Endothelial cell (in vitro differentiated cells): ENCODE measurements around the gene TMEM52. TPM values are rescaled to one million over a fixed set of nuclear protein-coding genes. Genes with fewer than 3 reads are reported as not detected.

Experiments used
- DNase-seq: peaks from one replicate; pipeline ENCODE4 v3.0.0; 2021; ENCODE audit warnings: low spot score
- H3K27ac Mint-ChIP-seq: one replicate; pipeline ENCODE4 v1.8.0; 2021; ENCODE audit warnings: mixed read lengths, inconsistent platforms; ENCODE audit not compliant: unreplicated experiment
- H3K27me3 Mint-ChIP-seq: one replicate; pipeline ENCODE4 v1.8.0; 2021; ENCODE audit warnings: mild to moderate bottlenecking, moderate library complexity, mixed read lengths, inconsistent platforms; ENCODE audit not compliant: unreplicated experiment
- H3K36me3 Mint-ChIP-seq: one replicate; pipeline ENCODE4 v1.8.0; 2021; ENCODE audit warnings: mild to moderate bottlenecking, low read depth, mixed read lengths, inconsistent platforms; ENCODE audit not compliant: unreplicated experiment
- H3K4me1 Mint-ChIP-seq: one replicate; pipeline ENCODE4 v1.8.0; 2021; ENCODE audit warnings: mild to moderate bottlenecking, mixed read lengths, inconsistent platforms; ENCODE audit not compliant: unreplicated experiment
- H3K4me3 Mint-ChIP-seq: one replicate; pipeline ENCODE4 v1.8.0; 2021; ENCODE audit warnings: mild to moderate bottlenecking, mixed read lengths, inconsistent platforms; ENCODE audit not compliant: unreplicated experiment
- H3K9me3 Mint-ChIP-seq: one replicate; pipeline ENCODE4 v1.8.0; 2021; ENCODE audit warnings: mixed read lengths, inconsistent platforms; ENCODE audit not compliant: unreplicated experiment
- CTCF ChIP-seq: fragments of 200-600 bp; sonication (generic); IDR thresholded peaks from one replicate; pipeline ENCODE4 v1.5.0; 2021; ENCODE audit warnings: antibody characterized with exemption; ENCODE audit not compliant: unreplicated experiment
- total RNA-seq: library from RNA; stranded (reverse); fragmentation: NEBNext Ultra II Directional; extraction: Animal tissue kit (Norgen Biotek cat#: 25700); gene quantifications from one replicate; pipeline ENCODE4 v1.2.1, GENCODE V29; 2021; ENCODE audit not compliant: unreplicated experiment

Gene TMEM52
- total RNA-seq, 1 donor from 2014 or later, result 0.92 TPM

- H3K4me3 Mint-ChIP-seq, result no peak overlapping the region
- H3K4me1 Mint-ChIP-seq, result peaks cover 37% of the 10 kb centered on the region
- H3K27me3 Mint-ChIP-seq, result peaks cover 10% of the 10 kb centered on the region
- peaks cover 21% of the 10 kb centered on the region for H3K36me3 Mint-ChIP-seq
- no peak for DNase-seq
- TF ChIP-seq CTCF, result no peak
- no peaks in the 10 kb centered on the region for H3K9me3 Mint-ChIP-seq
- peak overlapping the region; percentile 10 for H3K27ac Mint-ChIP-seq
These were observed 35.8 kb downstream of the TMEM52 start for GRCh38 chr1:1883092-1883873.

GRCh38 chr1:1881727-1882126, 37.4 kb downstream of the TMEM52 start:
- H3K36me3 Mint-ChIP-seq, result peaks cover 27% of the 10 kb centered on the region
- no peak for DNase-seq
- H3K4me3 Mint-ChIP-seq, result no peak overlapping the region
- no peak overlapping the region for H3K27ac Mint-ChIP-seq
- peaks cover 10% of the 10 kb centered on the region for H3K27me3 Mint-ChIP-seq
- H3K9me3 Mint-ChIP-seq, result no peaks in the 10 kb centered on the region
- TF ChIP-seq CTCF, result no peak
- peaks cover 35% of the 10 kb centered on the region for H3K4me1 Mint-ChIP-seq

GRCh38 chr1:1880617-1881312, 38.3 kb downstream of the TMEM52 start:
- TF ChIP-seq CTCF, result no peak
- Mint-ChIP-seq H3K27me3 (peaks cover 10% of the 10 kb centered on the region), H3K4me1 (peaks cover 36% of the 10 kb centered on the region), H3K9me3 (no peaks in the 10 kb centered on the region), H3K4me3 (peak overlapping the region; percentile 33), H3K27ac (peak overlapping the region; percentile 67), H3K36me3 (peaks cover 32% of the 10 kb centered on the region)
- DNase-seq, result no peak

- Mint-ChIP-seq H3K9me3 (no peaks in the 10 kb centered on the region), H3K4me3 (no peak overlapping the region), H3K27ac (peak overlapping the region; percentile 52), H3K27me3 (peaks cover 10% of the 10 kb centered on the region), H3K4me1 (peaks cover 36% of the 10 kb centered on the region), H3K36me3 (peaks cover 38% of the 10 kb centered on the region)
- TF ChIP-seq CTCF, result no peak
- DNase-seq, result no peak
These were observed 39.1 kb downstream of the TMEM52 start for GRCh38 chr1:1879942-1880341.
